Measurements from ENCODE around the gene ZNF143. TPM values are rescaled to one million over a fixed set of nuclear protein-coding genes. Genes with fewer than 3 reads are reported as not detected.

ZNF143 gene

GRCh38 chr11:9576701-9577381, 116.0 kb downstream of the ZNF143 start:
- Histone ChIP-seq H3K27me3 (ENCODE audit: control insufficient read depth in 3 of 3, insufficient read depth in 3 of 3, low read depth in 1 of 3, low read length in 3 of 3) (no peaks in the 10 kb centered on the region), H2BK5ac (ENCODE audit: low read length) (no peak overlapping the region), H3K14ac (ENCODE audit: low read length) (no peak overlapping the region), H4K8ac (ENCODE audit: low read depth, low read length) (no peak overlapping the region), H3K36me3 (replicated peaks in 1 of 2; ENCODE audit: control insufficient read depth in 2 of 2, insufficient read depth in 2 of 2, low read length in 2 of 2) (peaks cover 15 to 68% of the 10 kb centered on the region in 2 donors), H2AFZ (ENCODE audit: low read length) (no peak overlapping the region), H2BK15ac (ENCODE audit: low read length) (no peak overlapping the region), H2BK120ac (ENCODE audit: low read depth, low read length) (no peak overlapping the region), H2AK5ac (ENCODE audit: low read depth, low read length) (no peak overlapping the region), H3K79me1 (ENCODE audit: low read depth, low read length) (peaks cover 3% of the 10 kb centered on the region), H3K4me3 (ENCODE audit: low read length in 2 of 2) (peak overlapping the region; percentile 66 to 91), H3K4ac (ENCODE audit: low read length) (no peak overlapping the region), H4K91ac (ENCODE audit: low read depth, low read length, poor library complexity) (no peak overlapping the region), H3K23ac (ENCODE audit: low read depth, low read length, poor library complexity) (no peak overlapping the region), H3K9me3 (replicated peaks in 1 of 2; ENCODE audit: control insufficient read depth in 2 of 2, insufficient read depth in 1 of 2, low read depth in 1 of 2, low read length in 2 of 2) (no peaks in the 10 kb centered on the region), H3K18ac (ENCODE audit: low read length) (no peak overlapping the region), H3K27ac (replicated peaks; ENCODE audit: low read length) (no peak overlapping the region), H3K9ac (ENCODE audit: low read depth, low read length, poor library complexity) (no peak overlapping the region), H3K4me2 (ENCODE audit: insufficient read depth, low read length, poor library complexity, severe bottlenecking) (no peak overlapping the region), H2BK12ac (ENCODE audit: low read length) (no peak overlapping the region), H3K4me1 (ENCODE audit: control insufficient read depth in 2 of 2, insufficient read depth in 1 of 2, low read depth in 1 of 2, low read length in 2 of 2) (peaks cover 1 to 14% of the 10 kb centered on the region in 2 donors)
- WGBS, 2 donors (ENCODE audit: extremely low coverage in 2 of 2, insufficient read length in 2 of 2, insufficient replicate concordance in 1 of 2): no CpG with 5 or more reads among the region's 4 CpGs
- no peak for DNase-seq (ENCODE audit: low spot score)

- Histone ChIP-seq H2BK15ac (ENCODE audit: low read length) (no peak overlapping the region), H2BK12ac (ENCODE audit: low read length) (no peak overlapping the region), H3K9ac (ENCODE audit: low read depth, low read length, poor library complexity) (no peak overlapping the region), H3K27me3 (ENCODE audit: control insufficient read depth in 3 of 3, insufficient read depth in 3 of 3, low read depth in 1 of 3, low read length in 3 of 3) (no peaks in the 10 kb centered on the region), H3K18ac (ENCODE audit: low read length) (no peak overlapping the region), H3K4me2 (ENCODE audit: insufficient read depth, low read length, poor library complexity, severe bottlenecking) (no peak overlapping the region), H3K27ac (replicated peaks; ENCODE audit: low read length) (no peak overlapping the region), H3K4ac (ENCODE audit: low read length) (no peak overlapping the region), H3K14ac (ENCODE audit: low read length) (no peak overlapping the region), H2AFZ (ENCODE audit: low read length) (no peak overlapping the region), H4K8ac (ENCODE audit: low read depth, low read length) (no peak overlapping the region), H3K4me3 (ENCODE audit: low read length in 2 of 2) (peak overlapping the region in 1 of 2 donors; percentile 91), H3K36me3 (replicated peaks in 1 of 2; ENCODE audit: control insufficient read depth in 2 of 2, insufficient read depth in 2 of 2, low read length in 2 of 2) (peaks cover 18 to 76% of the 10 kb centered on the region in 2 donors), H3K79me1 (ENCODE audit: low read depth, low read length) (peaks cover 3% of the 10 kb centered on the region), H3K23ac (ENCODE audit: low read depth, low read length, poor library complexity) (no peak overlapping the region), H2AK5ac (ENCODE audit: low read depth, low read length) (no peak overlapping the region), H2BK120ac (ENCODE audit: low read depth, low read length) (no peak overlapping the region), H2BK5ac (ENCODE audit: low read length) (no peak overlapping the region), H3K9me3 (replicated peaks in 1 of 2; ENCODE audit: control insufficient read depth in 2 of 2, insufficient read depth in 1 of 2, low read depth in 1 of 2, low read length in 2 of 2) (no peaks in the 10 kb centered on the region), H4K91ac (ENCODE audit: low read depth, low read length, poor library complexity) (no peak overlapping the region), H3K4me1 (ENCODE audit: control insufficient read depth in 2 of 2, insufficient read depth in 1 of 2, low read depth in 1 of 2, low read length in 2 of 2) (peaks cover 0 to 14% of the 10 kb centered on the region in 2 donors)
- WGBS, 2 donors (ENCODE audit: extremely low coverage in 2 of 2, insufficient read length in 2 of 2, insufficient replicate concordance in 1 of 2): no CpG with 5 or more reads among the region's 7 CpGs
- no peak for DNase-seq (ENCODE audit: low spot score)
Observed at GRCh38 chr11:9577556-9577955, 116.7 kb downstream of the ZNF143 start.

Small RNA genes within 50 kb of the gene (small RNA-seq; reads per million reads assigned to genes)
- gene RF01210 (ENCODE audit: insufficient read depth): not detected
- gene SNORA23 (ENCODE audit: insufficient read depth): 103 reads per million, percentile 96 among the genes with 10 or more reads in this experiment
